Activated T-cell treated with anti-CD3 and anti-CD28 coated beads, Interleukin-2, amount 50 U/mL, for 48 hours (primary cell): ENCODE measurements around the gene SOCS3.

Experiments
- DNase-seq, 2 experiments: peaks; one replicate each; pipeline ENCODE4 v3.0.0-alpha.2; 2020

SOCS3 gene

GRCh38 chr17:78366109-78366848 lies 6.4 kb upstream of the SOCS3 start:
- no peak for DNase-seq

GRCh38 chr17:78365561-78366108 lies 5.8 kb upstream of the SOCS3 start:
- DNase-seq = no peak

GRCh38 chr17:78364436-78365281 lies 4.8 kb upstream of the SOCS3 start:
- DNase-seq = peak; percentile 65 to 75

- DNase-seq = no peak
Measured at GRCh38 chr17:78362671-78363070, 2.8 kb upstream of the SOCS3 start.

GRCh38 chr17:78362232-78362631 lies 2.4 kb upstream of the SOCS3 start:
- DNase-seq = no peak

- DNase-seq = no peak
Measured at GRCh38 chr17:78361225-78361701, 1.4 kb upstream of the SOCS3 start.

- DNase-seq = peak; percentile 97 to 98
Measured at GRCh38 chr17:78360371-78361224, 721 bp upstream of the SOCS3 start.

GRCh38 chr17:78359321-78359996 lies 418 bp downstream of the SOCS3 start:
- no peak for DNase-seq

- DNase-seq = peak; percentile 57 to 69
Measured at GRCh38 chr17:78358538-78359320, 1.1 kb downstream of the SOCS3 start.

GRCh38 chr17:78357672-78358537 lies 2.0 kb downstream of the SOCS3 start:
- peak; percentile 51 to 55 for DNase-seq

- DNase-seq = peak; percentile 56 to 57
Measured at GRCh38 chr17:78357177-78357586, 2.7 kb downstream of the SOCS3 start.

GRCh38 chr17:78356101-78356713 lies 3.7 kb downstream of the SOCS3 start:
- peak; percentile 89 to 91 for DNase-seq

- no peak for DNase-seq
Measured at GRCh38 chr17:78355701-78356100, 4.2 kb downstream of the SOCS3 start.

- DNase-seq = peak; percentile 56 to 57
Measured at GRCh38 chr17:78355045-78355641, 4.7 kb downstream of the SOCS3 start.

- no peak for DNase-seq
Measured at GRCh38 chr17:78353834-78354233, 6.0 kb downstream of the SOCS3 start.

GRCh38 chr17:78351449-78352006 lies 8.3 kb downstream of the SOCS3 start:
- DNase-seq = no peak

- DNase-seq = no peak
Measured at GRCh38 chr17:78349891-78350642, 9.8 kb downstream of the SOCS3 start.
